ENCODE results near the gene POLR1F. TPM values are rescaled to one million over a fixed set of nuclear protein-coding genes. Genes with fewer than 3 reads are reported as not detected.

POLR1F gene
- total RNA-seq, 1 experiment from 2014 or later = 19.8 TPM

DNA sequence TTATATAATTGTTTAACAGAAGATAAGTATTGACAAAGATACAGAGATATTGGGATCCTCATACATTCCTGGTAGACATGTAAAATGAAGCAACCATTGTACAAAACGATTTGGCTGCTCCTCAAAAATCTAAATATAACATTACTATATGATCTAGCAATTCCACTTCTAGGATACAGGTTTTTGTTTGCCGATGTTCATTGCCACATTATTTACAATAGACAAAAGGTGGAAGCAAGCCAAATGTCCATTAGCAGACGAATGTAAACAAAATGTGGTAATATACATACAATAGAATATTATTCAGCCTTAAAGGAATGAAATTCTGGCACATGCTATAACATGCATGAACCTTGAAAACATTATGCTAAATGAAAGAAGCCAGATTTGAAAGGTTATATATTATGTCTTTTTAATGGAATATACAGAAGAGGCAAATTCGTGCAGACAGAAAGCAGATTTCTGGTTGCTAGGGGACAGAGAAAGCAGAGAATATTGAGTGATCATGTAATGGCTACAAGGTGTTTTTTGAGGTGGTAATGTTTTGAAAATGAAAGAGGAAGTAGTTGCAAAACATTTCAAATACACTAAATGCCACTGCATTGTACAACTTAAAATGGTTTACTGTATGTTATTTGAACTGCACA, 44.9 kb downstream of the POLR1F start:
- Histone ChIP-seq H3K27me3 (ENCODE audit: low read length) (peaks cover 4% of the 10 kb centered on the region; the same call in 1 of the 2 replicates), H3K9ac (ENCODE audit: low read length) (no peak overlapping the region), H3K4me3 (ENCODE audit: low read length) (peak overlapping the region; percentile 21; the same call in 1 of the 2 replicates), H3K79me2 (ENCODE audit: low read length) (no peaks in the 10 kb centered on the region), H2AFZ (ENCODE audit: low read length) (no peak overlapping the region), H4K20me1 (ENCODE audit: low read length) (no peaks in the 10 kb centered on the region), H3K9me2 (replicated peaks; ENCODE audit: low read length) (no peaks in the 10 kb centered on the region), H3K27ac (ENCODE audit: low read length) (no peak overlapping the region), H3K4me1 (ENCODE audit: insufficient read depth, low read length) (peaks cover 12% of the 10 kb centered on the region), H3K9me3 (ENCODE audit: low read length) (no peaks in the 10 kb centered on the region), H3K36me3 (ENCODE audit: low read depth, low read length) (no peaks in the 10 kb centered on the region), H3K4me2 (ENCODE audit: low read length) (peak overlapping the region; percentile 52), H3F3A (ENCODE audit: low read length, unreplicated experiment) (no peaks in the 10 kb centered on the region)
- ChIA-PET POLR2A (ENCODE audit: unreplicated experiment) (no interaction called here), CTCF (no interaction called here)
- intact Hi-C loops (cut with micrococcal nuclease) = loop anchor here (2.0 to 10.0 kb wide), 6 partner anchors 41 to 1309 kb away; no protein-coding TSS in a partner anchor
- DNase-seq = peak; percentile 75
- BruUV-seq (replicated peaks) = no TSS peak
- TF ChIP-seq EZH2 (IDR thresholded peaks at IDR 0.05; ENCODE audit: low read length, unreplicated experiment) (no peak), EZH2phosphoT487 (IDR thresholded peaks at IDR 0.05; ENCODE audit: borderline replicate concordance, low read length) (no peak)
- TF ChIP-seq, protein P1, sequence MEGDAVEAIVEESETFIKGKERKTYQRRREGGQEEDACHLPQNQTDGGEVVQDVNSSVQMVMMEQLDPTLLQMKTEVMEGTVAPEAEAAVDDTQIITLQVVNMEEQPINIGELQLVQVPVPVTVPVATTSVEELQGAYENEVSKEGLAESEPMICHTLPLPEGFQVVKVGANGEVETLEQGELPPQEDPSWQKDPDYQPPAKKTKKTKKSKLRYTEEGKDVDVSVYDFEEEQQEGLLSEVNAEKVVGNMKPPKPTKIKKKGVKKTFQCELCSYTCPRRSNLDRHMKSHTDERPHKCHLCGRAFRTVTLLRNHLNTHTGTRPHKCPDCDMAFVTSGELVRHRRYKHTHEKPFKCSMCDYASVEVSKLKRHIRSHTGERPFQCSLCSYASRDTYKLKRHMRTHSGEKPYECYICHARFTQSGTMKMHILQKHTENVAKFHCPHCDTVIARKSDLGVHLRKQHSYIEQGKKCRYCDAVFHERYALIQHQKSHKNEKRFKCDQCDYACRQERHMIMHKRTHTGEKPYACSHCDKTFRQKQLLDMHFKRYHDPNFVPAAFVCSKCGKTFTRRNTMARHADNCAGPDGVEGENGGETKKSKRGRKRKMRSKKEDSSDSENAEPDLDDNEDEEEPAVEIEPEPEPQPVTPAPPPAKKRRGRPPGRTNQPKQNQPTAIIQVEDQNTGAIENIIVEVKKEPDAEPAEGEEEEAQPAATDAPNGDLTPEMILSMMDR (conservative IDR thresholded peaks at IDR 0.05; ENCODE audit: low read depth, low read length) = no peak
- peak; percentile 65 for ATAC-seq

GRCh38 chr7:19648791-19649190, 60.0 kb downstream of the POLR1F start:
- no peaks in the 10 kb centered on the region for H3K79me2 ChIP-seq (ENCODE audit: low read length)
- H3K36me3 ChIP-seq (ENCODE audit: low read depth, low read length) = no peaks in the 10 kb centered on the region
- no peaks in the 10 kb centered on the region for H3F3A ChIP-seq (ENCODE audit: low read length, unreplicated experiment)
- no peaks in the 10 kb centered on the region; the same call in 1 of the 2 replicates for H3K27me3 ChIP-seq (ENCODE audit: low read length)
- no peaks in the 10 kb centered on the region for H4K20me1 ChIP-seq (ENCODE audit: low read length)
- no peak overlapping the region for H3K27ac ChIP-seq (ENCODE audit: low read length)
- POLR2A ChIA-PET (ENCODE audit: unreplicated experiment) = no interaction called here
- CTCF ChIA-PET = no interaction called here
- TF ChIP-seq, protein P1 (conservative IDR thresholded peaks at IDR 0.05; ENCODE audit: low read depth, low read length) = no peak
- TF ChIP-seq EZH2phosphoT487 (IDR thresholded peaks at IDR 0.05; ENCODE audit: borderline replicate concordance, low read length) (no peak), EZH2 (IDR thresholded peaks at IDR 0.05; ENCODE audit: low read length, unreplicated experiment) (no peak)
- H3K4me2 ChIP-seq (ENCODE audit: low read length) = no peak overlapping the region
- no peaks in the 10 kb centered on the region for H3K9me2 ChIP-seq (replicated peaks; ENCODE audit: low read length)
- no peak overlapping the region for H3K9ac ChIP-seq (ENCODE audit: low read length)
- no peak overlapping the region for H3K4me3 ChIP-seq (ENCODE audit: low read length)
- H2AFZ ChIP-seq (ENCODE audit: low read length) = no peak overlapping the region
- BruUV-seq (replicated peaks) = no TSS peak
- ATAC-seq (no peak), DNase-seq (no peak)
- H3K9me3 ChIP-seq (ENCODE audit: low read length) = 0 out of 2 replicates have a peak, but pooled peaks cover 7% of the 10 kb centered on the region
- intact Hi-C loops (cut with micrococcal nuclease) = no loop called here
- H3K4me1 ChIP-seq (ENCODE audit: insufficient read depth, low read length) = no peaks in the 10 kb centered on the region

Small RNA genes within 50 kb of the gene (microRNA-seq; reads per million reads assigned to microRNA genes)
- not detected for gene MIR3146 (ENCODE audit: unreplicated experiment)

Other genes with a start within 250 kb of the POLR1F start
- not detected in 2 replicates for gene TMEM196, start 64.6 kb upstream of the POLR1F start, total RNA-seq (2014; rRNA removed)